GM08714 (cell line): Measurements from ENCODE around the gene SNX21.
A peak's percentile ranks its signal among the peaks of the same experiment; 100 is the strongest.

Source experiments
- H3K4me3 ChIP-seq: fragments of 200-500 bp; sonication (Bioruptor generic); 2 replicates; pipeline ENCODE4 v1.5.1; 2014; ENCODE audit warnings: mild to moderate bottlenecking, low read length, inconsistent platforms
- ZNF274 ChIP-seq: IDR thresholded peaks from 2 replicates; pipeline ENCODE4 v1.6.1; 2012; ENCODE audit warnings: mild to moderate bottlenecking, low read depth, low read length

SNX21 gene

GRCh38 chr20:45833883-45834796 is 541 bp downstream of the SNX21 start:
- peak overlapping the region; percentile 65; the same call in 1 of the 2 replicates for H3K4me3 ChIP-seq
- no peak for TF ChIP-seq ZNF274

DNA sequence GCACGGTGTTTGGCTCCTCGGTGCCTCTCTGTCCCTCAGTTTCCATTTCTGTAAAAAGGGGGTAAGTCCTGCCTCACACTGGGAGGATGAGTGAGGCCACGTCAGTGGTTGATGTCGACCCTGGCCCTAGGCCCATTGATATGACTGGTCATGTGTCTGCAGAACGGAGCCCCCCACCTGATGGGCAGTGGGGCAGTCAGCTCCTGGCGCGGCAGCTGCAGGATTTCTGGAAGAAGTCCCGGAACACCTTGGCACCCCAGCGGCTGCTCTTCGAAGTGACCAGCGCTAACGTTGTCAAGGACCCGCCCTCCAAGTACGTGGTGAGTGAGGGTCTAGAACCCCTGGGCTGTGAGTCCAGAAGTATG is 1.2 kb downstream of the SNX21 start:
- H3K4me3 ChIP-seq = no peak overlapping the region
- no peak for TF ChIP-seq ZNF274

GRCh38 chr20:45835329-45835765 is 1.7 kb downstream of the SNX21 start:
- H3K4me3 ChIP-seq = no peak overlapping the region

DNA sequence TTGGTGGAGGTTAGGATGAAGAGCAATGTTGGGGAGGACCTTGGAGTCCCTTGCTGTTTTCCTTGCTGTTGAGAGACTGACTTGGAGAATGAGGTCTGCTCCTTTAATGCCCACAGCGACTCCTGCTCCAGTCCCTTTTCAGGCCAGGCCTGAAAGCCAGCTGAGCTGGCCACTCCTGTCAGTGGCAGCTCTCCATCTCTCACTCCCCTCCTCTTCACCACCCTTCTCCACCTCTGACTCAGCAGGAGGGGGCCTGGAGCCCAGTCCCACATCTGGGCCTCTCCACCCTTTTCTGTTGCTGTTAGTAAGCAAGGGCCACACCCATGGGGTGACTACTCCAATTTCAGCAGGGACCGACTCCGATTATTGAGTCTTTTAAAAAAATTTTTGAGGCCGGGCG is 2.2 kb downstream of the SNX21 start:
- no peak overlapping the region for H3K4me3 ChIP-seq

More at GRCh38 chr20:45835329-45835765, 1.7 kb downstream of the SNX21 start:
- no peak for TF ChIP-seq ZNF274

DNA sequence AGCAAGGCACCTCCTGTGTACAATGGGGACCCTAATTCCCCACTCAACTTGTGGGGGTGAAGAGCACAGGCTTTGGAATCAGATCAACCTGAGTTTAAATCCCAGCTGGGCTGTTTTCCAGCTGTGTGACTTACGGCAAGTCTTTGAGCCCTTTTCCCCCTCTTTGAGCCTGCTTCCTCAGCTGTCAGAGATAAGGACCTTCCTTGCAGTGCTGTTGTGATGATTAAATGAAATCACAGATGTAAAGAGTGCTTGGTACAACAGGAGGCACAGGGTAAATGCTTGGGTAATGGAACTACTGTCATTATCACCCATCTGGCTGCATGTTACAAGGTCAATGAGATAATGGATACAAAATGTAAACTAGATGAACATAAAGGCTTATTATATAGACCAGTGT is 3.2 kb downstream of the SNX21 start:
- H3K4me3 ChIP-seq = no peak overlapping the region
- no peak for TF ChIP-seq ZNF274

More for the DNA sequence above, 2.2 kb downstream of the SNX21 start:
- TF ChIP-seq ZNF274 = no peak

- TF ChIP-seq ZNF274 = no peak
- no peak overlapping the region for H3K4me3 ChIP-seq
Observed at GRCh38 chr20:45840700-45841198, 7.2 kb downstream of the SNX21 start.

GRCh38 chr20:45841407-45842129 is 8.0 kb downstream of the SNX21 start:
- no peak for TF ChIP-seq ZNF274

DNA sequence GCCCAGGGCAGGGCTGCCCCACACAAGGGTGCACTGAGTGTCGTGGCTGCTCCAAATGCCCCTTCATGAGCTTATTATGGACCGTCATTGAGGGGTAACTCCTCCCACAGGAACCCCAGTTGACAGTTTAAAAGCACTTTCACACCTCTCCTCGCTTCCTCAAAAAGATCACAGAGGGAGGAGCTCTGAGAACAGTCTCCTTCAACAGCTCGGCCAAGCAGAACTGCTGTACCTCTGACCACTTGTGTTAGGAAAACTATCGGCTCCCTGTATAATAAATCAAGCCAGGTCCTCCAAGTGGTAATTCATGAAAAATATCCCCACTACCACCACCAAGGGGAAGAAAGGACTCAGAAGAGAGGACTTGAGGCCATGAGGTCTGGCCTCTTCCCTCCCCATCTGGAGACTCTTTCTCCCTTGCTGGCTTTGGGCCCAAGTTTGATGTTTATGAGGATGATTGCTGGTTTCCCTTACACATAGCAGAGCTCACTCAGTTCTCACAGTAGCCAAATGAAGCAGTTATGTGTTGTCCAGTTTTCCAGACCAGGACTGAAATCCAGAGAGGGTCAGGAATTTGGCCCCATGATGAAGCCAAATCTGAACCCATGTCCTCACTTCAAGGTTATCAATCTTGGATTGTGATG is 8.7 kb downstream of the SNX21 start:
- H3K4me3 ChIP-seq = no peak overlapping the region
- TF ChIP-seq ZNF274 = no peak

More at GRCh38 chr20:45841407-45842129, 8.0 kb downstream of the SNX21 start:
- H3K4me3 ChIP-seq = no peak overlapping the region

DNA sequence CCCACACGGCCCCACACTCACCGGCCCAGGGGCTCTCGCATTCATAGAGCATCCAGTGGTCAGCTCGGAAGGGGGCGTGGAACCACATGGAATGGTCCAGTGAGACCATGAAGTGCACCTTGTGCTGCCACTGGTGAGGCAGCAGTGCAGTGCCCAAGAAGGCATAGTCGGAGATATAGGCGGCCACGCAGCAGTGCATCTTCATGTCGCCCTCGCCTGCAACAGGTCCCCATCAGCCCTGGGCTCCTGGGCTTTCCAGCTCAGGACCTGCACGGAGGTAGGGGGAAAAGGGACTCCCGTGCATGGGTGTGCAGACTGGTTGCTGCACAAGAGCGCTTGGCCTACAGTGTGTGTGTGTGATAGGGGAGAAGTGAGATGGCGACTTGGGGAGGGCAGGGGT is 9.9 kb downstream of the SNX21 start:
- TF ChIP-seq ZNF274 = no peak
- H3K4me3 ChIP-seq = no peak overlapping the region

DNA sequence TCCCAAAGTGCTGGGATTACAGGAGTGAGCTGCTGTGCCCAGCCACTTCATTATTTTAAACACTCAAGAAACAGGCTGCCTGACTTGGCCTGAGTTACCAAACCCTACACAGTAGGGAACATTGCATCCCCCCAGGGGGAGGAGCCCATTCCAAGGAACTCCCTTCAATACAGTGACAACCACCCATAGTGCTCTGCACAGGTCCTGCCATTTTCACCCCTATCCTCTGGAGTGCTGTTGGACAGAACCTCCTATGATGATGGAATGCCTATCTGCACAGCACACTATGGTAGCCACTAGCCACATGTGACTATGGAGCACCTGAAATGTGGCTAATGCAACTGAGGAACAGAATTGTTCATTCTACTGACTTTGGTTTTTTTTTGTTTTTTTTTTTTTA is 11.9 kb downstream of the SNX21 start:
- no peak for TF ChIP-seq ZNF274
- no peak overlapping the region for H3K4me3 ChIP-seq

DNA sequence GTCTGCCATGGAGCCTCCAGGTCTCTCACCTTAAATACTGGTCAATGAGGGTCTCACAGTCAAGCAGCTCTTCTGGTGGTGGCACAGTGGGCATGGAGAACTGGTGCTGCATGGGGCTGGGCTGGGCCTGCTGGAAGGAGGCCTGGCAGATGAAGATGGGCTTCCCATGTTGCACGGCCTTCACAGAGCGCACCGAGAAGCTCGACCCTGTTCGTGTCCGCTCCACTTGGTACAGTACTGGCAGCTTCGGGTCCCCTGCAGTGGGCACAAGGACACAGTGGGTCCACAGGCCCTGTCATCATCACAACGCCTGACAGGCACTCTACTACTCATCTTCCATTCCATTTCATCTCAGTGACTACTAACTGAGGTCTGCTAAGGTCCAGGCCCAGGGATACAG is 14.8 kb downstream of the SNX21 start:
- H3K4me3 ChIP-seq = no peak overlapping the region
- no peak for TF ChIP-seq ZNF274

DNA sequence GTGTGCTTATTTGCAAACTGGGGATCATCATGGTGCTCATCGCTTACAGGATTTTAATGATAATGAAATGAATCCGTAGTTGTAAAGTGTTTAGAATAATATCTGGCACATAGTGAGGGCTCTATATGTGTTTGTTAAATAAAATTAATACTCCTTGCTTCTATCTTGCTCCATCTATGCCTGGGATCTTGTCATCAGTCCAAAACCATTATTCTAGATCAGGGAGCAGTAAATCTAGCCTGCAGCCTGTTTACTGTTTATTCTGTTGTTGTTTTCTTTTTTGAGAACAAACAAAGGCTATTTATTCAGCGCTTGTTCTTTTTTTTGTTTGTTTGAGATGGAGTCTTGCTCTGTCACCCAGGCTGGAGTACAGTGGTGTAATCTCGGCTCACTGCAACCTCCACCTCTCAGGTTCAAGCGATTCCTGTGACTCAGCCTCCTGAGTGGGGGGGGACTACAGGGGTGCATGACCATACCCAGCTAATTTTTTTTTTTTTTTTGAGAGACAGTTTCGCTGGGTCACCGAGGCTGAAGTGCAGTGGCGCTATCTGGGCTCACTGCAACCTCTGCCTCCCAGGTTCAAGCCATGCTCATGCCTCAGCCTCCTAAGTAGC is 15.5 kb downstream of the SNX21 start:
- no peak for TF ChIP-seq ZNF274
- no peak overlapping the region for H3K4me3 ChIP-seq

DNA sequence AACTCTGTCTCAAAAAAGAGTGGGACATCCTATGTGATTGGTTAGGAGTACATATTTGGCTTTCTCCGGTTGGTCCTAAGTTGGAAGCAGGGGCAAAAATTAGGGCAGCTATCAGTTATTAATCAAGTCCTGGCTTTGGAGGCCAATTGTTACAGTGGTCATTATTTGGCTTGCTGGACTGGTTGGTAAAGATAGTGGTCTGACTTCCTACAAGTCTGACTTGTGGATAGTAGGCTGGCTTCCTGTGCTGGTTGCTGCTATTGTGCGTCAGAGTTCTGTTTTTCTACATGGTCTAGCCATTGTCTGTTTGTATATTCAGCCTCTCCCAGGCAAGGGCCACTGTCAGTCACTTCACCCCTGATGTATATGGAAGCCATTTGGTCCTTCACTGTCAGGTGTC is 16.6 kb downstream of the SNX21 start:
- TF ChIP-seq ZNF274 = no peak
- H3K4me3 ChIP-seq = no peak overlapping the region

- no peak overlapping the region for H3K4me3 ChIP-seq
- TF ChIP-seq ZNF274 = no peak
Observed at GRCh38 chr20:45850926-45851325, 17.3 kb downstream of the SNX21 start.

- H3K4me3 ChIP-seq = no peak overlapping the region
- TF ChIP-seq ZNF274 = no peak
Observed at GRCh38 chr20:45851501-45851900, 17.9 kb downstream of the SNX21 start.
